Transverse colon (tissue), 4 donors: Measurements from ENCODE around the gene IL17C. TPM values are rescaled to one million over a fixed set of nuclear protein-coding genes. Genes with fewer than 3 reads are reported as not detected.
"Not testable (repeated sequence)": the region's sequence is repeated elsewhere in the genome, so short reads cannot be mapped to it uniquely, and the experiment has no call there.

Experiments
- DNase-seq: peaks from one replicate; pipeline ENCODE4 v3.0.0-alpha.2; 2019
- H3K27ac ChIP-seq, 4 donors: fragments of 200-600 bp; sonication (generic); 2 replicates each; pipeline ENCODE4 v1.5.1; 2016 to 2018; ENCODE audit warnings: inconsistent platforms in 4 of 4
- H3K27me3 ChIP-seq: fragments of 200-600 bp; sonication (generic); 2 replicates; pipeline ENCODE4 v1.5.1; 2017; ENCODE audit warnings: inconsistent platforms
- H3K36me3 ChIP-seq, 4 donors: fragments of 200-600 bp; sonication (generic); 2 replicates each; pipeline ENCODE4 v1.5.1; 2017 to 2019; ENCODE audit warnings: inconsistent platforms in 4 of 4
- H3K4me1 ChIP-seq, 4 donors: fragments of 200-600 bp; sonication (generic); 2 replicates each; pipeline ENCODE4 v1.5.1; 2017 to 2020; ENCODE audit warnings: inconsistent platforms in 4 of 4
- H3K4me3 ChIP-seq, 4 donors: fragments of 200-600 bp; sonication (generic); 1 replicate in 1 of 4; 2 replicates in 3 of 4; pipeline versions ENCODE4 v1.5.1 to v1.6.1; 2017 to 2019; ENCODE audit warnings: inconsistent platforms in 4 of 4
- H3K9me3 ChIP-seq, 2 donors: fragments of 200-600 bp; sonication (generic); 2 replicates each; pipeline ENCODE4 v1.5.1; 2017 to 2019; ENCODE audit warnings: inconsistent platforms in 2 of 2
- CTCF ChIP-seq, 5 experiments: fragments of 200-600 bp in 3 of 5; fragments of 450-650 bp in 2 of 5; sonication (generic) in 3 of 5; IDR thresholded peaks; 1 replicate in 2 of 5; 2 replicates in 3 of 5; pipeline ENCODE4 v1.5.1; 2016 to 2017; ENCODE audit warnings: antibody characterized with exemption in 5 of 5, inconsistent platforms in 3 of 5, mild to moderate bottlenecking in 2 of 5, moderate library complexity in 1 of 5
- EP300 ChIP-seq: sonication (generic); formaldehyde crosslinking; IDR thresholded peaks from one replicate; pipeline ENCODE4 v1.6.1; 2017; ENCODE audit warnings: antibody characterized with exemption, low read depth
- POLR2A ChIP-seq: fragments of 450-650 bp; IDR thresholded peaks from one replicate; pipeline ENCODE4 v1.6.1; 2016; ENCODE audit warnings: antibody characterized with exemption, mild to moderate bottlenecking, moderate library complexity
- POLR2AphosphoS5 ChIP-seq, 3 donors: sonication (generic); formaldehyde crosslinking; IDR thresholded peaks; one replicate each; pipeline ENCODE4 v1.6.1; 2016; ENCODE audit warnings: antibody characterized with exemption in 3 of 3
- WGBS, 2 donors: methylation state at CpG; one replicate each; pipeline ENCODE4 v1.1.5; 2018; ENCODE audit warnings: low coverage in 1 of 2; 5-methylcytosine and 5-hydroxymethylcytosine counted together
- in situ Hi-C, 4 donors: fragments of 200-750 bp; cut with MboI; loops; one replicate each; pipeline versions ENCODE4 v1.15.0 to v1.15.1; 2017; ENCODE audit warnings: low sequenced_read_pairs in 3 of 4, low pct_ligation_motif_present in 1 of 4, low pct_unique_long_range_greater_than_20kb in 1 of 4
- intact Hi-C: fragments of 100-400 bp; cut with DNase I; formaldehyde crosslinking; loops from one replicate; pipeline ENCODE4 v1.15.1; 2023; ENCODE audit warnings: low total_unique reads
- total RNA-seq, 4 donors: library from RNA; depleted of rRNA; stranded (reverse); fragments of >200 nt; gene quantifications; one replicate each; pipeline ENCODE4 v1.1.0, GENCODE V29; 2016

Gene IL17C
- total RNA-seq, 4 donors from 2014 or later: not detected

GRCh38 chr16:88665570-88665969 is 27.2 kb downstream of the IL17C start:
- H3K27me3 ChIP-seq: no peaks in the 10 kb centered on the region
- TF ChIP-seq EP300: no peak
- no peak for TF ChIP-seq CTCF (IDR thresholded peaks at IDR 0.05)
- TF ChIP-seq POLR2AphosphoS5 (IDR thresholded peaks at IDR 0.05): no peak
- TF ChIP-seq POLR2A: no peak
- H3K27ac ChIP-seq: no peak overlapping the region
- 90 to 96% methylated on average over 2 to 3 of the region's 3 CpGs for WGBS, 2 donors
- peaks cover 0 to 18% (median 14%) of the 10 kb centered on the region in 4 donors for H3K4me1 ChIP-seq
- in situ Hi-C loops (no loop called here), intact Hi-C loops (no loop called here)
- no peak overlapping the region for H3K4me3 ChIP-seq
- H3K36me3 ChIP-seq: no peaks in the 10 kb centered on the region
- no peaks in the 10 kb centered on the region for H3K9me3 ChIP-seq
- DNase-seq: no peak

GRCh38 chr16:88667461-88667860 is 29.1 kb downstream of the IL17C start:
- no peaks in the 10 kb centered on the region for H3K36me3 ChIP-seq
- H3K4me1 ChIP-seq: peaks cover 0 to 7% (median 6%) of the 10 kb centered on the region in 4 donors
- no peak for TF ChIP-seq POLR2AphosphoS5 (IDR thresholded peaks at IDR 0.05)
- no peak for TF ChIP-seq POLR2A
- no peak for TF ChIP-seq CTCF (IDR thresholded peaks at IDR 0.05)
- TF ChIP-seq EP300: no peak
- H3K27ac ChIP-seq: no peak overlapping the region
- in situ Hi-C loops: no loop called here
- no peak overlapping the region for H3K4me3 ChIP-seq
- no peak for DNase-seq
- 77% methylated on average over 5 of the region's 5 CpGs; no CpG with 5 or more reads in 1 of the 2 donors for WGBS, 2 donors
- no peaks in the 10 kb centered on the region for H3K27me3 ChIP-seq
- intact Hi-C loops: no loop called here
- no peaks in the 10 kb centered on the region for H3K9me3 ChIP-seq

- intact Hi-C loops, H3K4me3 ChIP-seq, DNase-seq, H3K4me1 ChIP-seq, H3K36me3 ChIP-seq, H3K27me3 ChIP-seq, H3K27ac ChIP-seq, in situ Hi-C loops, H3K9me3 ChIP-seq: not testable (repeated sequence)
- WGBS, 2 donors: 87 to 90% methylated on average over 3 to 8 of the region's 8 CpGs
Measured at GRCh38 chr16:88669493-88669892, 31.1 kb downstream of the IL17C start.

DNA sequence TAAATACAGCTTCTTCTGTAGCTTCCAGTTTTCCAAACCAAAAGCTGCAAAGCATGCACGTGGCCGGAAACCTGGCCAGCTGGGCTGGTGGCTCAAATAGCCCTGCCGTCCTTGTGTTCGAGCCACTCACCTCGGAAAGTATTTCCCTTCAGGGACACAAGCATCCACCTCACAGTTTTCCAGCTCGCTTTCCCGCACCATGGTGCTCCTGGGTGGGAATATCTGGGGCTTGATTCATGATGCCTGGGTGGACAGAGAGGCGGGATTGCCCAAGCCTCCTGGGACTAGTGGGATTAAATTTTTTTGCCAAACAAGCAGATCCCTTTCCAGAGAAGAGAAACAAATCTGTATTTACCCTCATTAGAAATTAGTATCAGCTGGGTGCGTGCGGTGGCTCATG is 31.6 kb downstream of the IL17C start:
- Histone ChIP-seq H3K9me3 (no peaks in the 10 kb centered on the region), H3K27ac (no peak overlapping the region), H3K4me1 (no peaks in the 10 kb centered on the region), H3K4me3 (no peak overlapping the region), H3K36me3 (no peaks in the 10 kb centered on the region), H3K27me3 (no peaks in the 10 kb centered on the region)
- intact Hi-C loops (no loop called here), in situ Hi-C loops (no loop called here)
- TF ChIP-seq EP300: no peak
- no peak for TF ChIP-seq CTCF (IDR thresholded peaks at IDR 0.05)
- no peak for TF ChIP-seq POLR2AphosphoS5 (IDR thresholded peaks at IDR 0.05)
- TF ChIP-seq POLR2A: no peak
- WGBS, 2 donors: 60 to 86% methylated on average over 1 to 10 of the region's 10 CpGs
- no peak for DNase-seq

GRCh38 chr16:88671806-88672205 is 33.4 kb downstream of the IL17C start:
- in situ Hi-C loops: no loop called here
- 93% methylated on average over 23 of the region's 23 CpGs; no CpG with 5 or more reads in 1 of the 2 donors for WGBS, 2 donors

More at GRCh38 chr16:88671806-88672205, 33.4 kb downstream of the IL17C start:
- Histone ChIP-seq H3K9me3 (no peaks in the 10 kb centered on the region), H3K27me3 (no peaks in the 10 kb centered on the region), H3K4me1 (no peaks in the 10 kb centered on the region), H3K36me3 (no peaks in the 10 kb centered on the region), H3K27ac (no peak overlapping the region), H3K4me3 (no peak overlapping the region)
- no peak for DNase-seq
- intact Hi-C loops: no loop called here
- TF ChIP-seq POLR2A (no peak), EP300 (no peak), POLR2AphosphoS5 (IDR thresholded peaks at IDR 0.05) (no peak), CTCF (IDR thresholded peaks at IDR 0.05) (no peak)
